HEK293T (cell line): ENCODE measurements around the gene VWA5A.
"Not testable (repeated sequence)": the region's sequence is repeated elsewhere in the genome, so short reads cannot be mapped to it uniquely, and the experiment has no call there.

Experiments used
- CTCF ChIA-PET: fragments of 350-600 bp; formaldehyde crosslinking; extraction: SDS; loops from one replicate; lab custom pipeline; 2021; ENCODE audit warnings: antibody characterized with exemption, inconsistent platforms; lab: Yijun Ruan, JAX
- POLR2A ChIA-PET: fragments of 350-600 bp; formaldehyde crosslinking; extraction: SDS; loops from one replicate; lab custom pipeline; 2020; ENCODE audit warnings: antibody characterized with exemption, inconsistent platforms; lab: Yijun Ruan, JAX
- DNase-seq: peaks from one replicate; pipeline ENCODE4 v3.0.0; 2012; ENCODE audit warnings: mixed read lengths; ENCODE audit errors: extremely low spot score
- ARNT ChIP-seq: fragments of 450-650 bp; IDR thresholded peaks from 2 replicates; pipeline ENCODE4 v1.6.1; 2017; ENCODE audit warnings: mild to moderate bottlenecking
- BHLHE40 ChIP-seq: fragments of 450-650 bp; IDR thresholded peaks from 2 replicates; pipeline ENCODE4 v1.6.1; 2016; ENCODE audit warnings: mild to moderate bottlenecking, moderate library complexity, borderline replicate concordance
- CTBP1 ChIP-seq: fragments of 450-650 bp; IDR thresholded peaks from 2 replicates; pipeline ENCODE4 v1.6.1; 2016; ENCODE audit warnings: borderline replicate concordance
- ELF4 ChIP-seq: fragments of 450-650 bp; IDR thresholded peaks from 2 replicates; pipeline ENCODE4 v1.6.1; 2017; ENCODE audit warnings: antibody characterized with exemption
- FOXA1 ChIP-seq: fragments of 450-650 bp; IDR thresholded peaks from 2 replicates; pipeline ENCODE4 v1.6.1; 2016; ENCODE audit warnings: mild to moderate bottlenecking
- FOXK2 ChIP-seq: fragments of 450-650 bp; IDR thresholded peaks from 2 replicates; pipeline ENCODE4 v1.6.1; 2016; ENCODE audit warnings: mild to moderate bottlenecking
- FOXM1 ChIP-seq: fragments of 450-650 bp; IDR thresholded peaks from 2 replicates; pipeline ENCODE4 v1.6.1; 2017; ENCODE audit warnings: mild to moderate bottlenecking, borderline replicate concordance
- HDGF ChIP-seq: fragments of 450-650 bp; IDR thresholded peaks from 2 replicates; pipeline ENCODE4 v1.6.1; 2017; ENCODE audit warnings: antibody characterized with exemption, borderline replicate concordance
- L3MBTL2 ChIP-seq: fragments of 450-650 bp; conservative IDR thresholded peaks from 2 replicates; pipeline ENCODE4 v1.6.1; 2016; ENCODE audit warnings: mild to moderate bottlenecking
- LEF1 ChIP-seq: fragments of 450-650 bp; IDR thresholded peaks from 2 replicates; pipeline ENCODE4 v1.6.1; 2017; ENCODE audit warnings: mild to moderate bottlenecking, borderline replicate concordance
- NFRKB ChIP-seq: fragments of 450-650 bp; IDR thresholded peaks from 2 replicates; pipeline ENCODE4 v1.6.1; 2016; ENCODE audit warnings: mild to moderate bottlenecking, moderate library complexity
- SP1 ChIP-seq: fragments of 450-650 bp; IDR thresholded peaks from 2 replicates; pipeline ENCODE4 v1.6.1; 2017
- SUZ12 ChIP-seq: fragments of 450-650 bp; IDR thresholded peaks from 2 replicates; pipeline ENCODE4 v1.6.1; 2016; ENCODE audit warnings: mild to moderate bottlenecking
- TARDBP ChIP-seq: fragments of 450-650 bp; IDR thresholded peaks from 2 replicates; pipeline ENCODE4 v1.6.1; 2016
- ZNF384 ChIP-seq: fragments of 450-650 bp; IDR thresholded peaks from 2 replicates; pipeline ENCODE4 v1.6.1; 2016
- TF ChIP-seq, protein P1 (sequence below): fragments of 450-650 bp; IDR thresholded peaks from 2 replicates; pipeline ENCODE4 v1.6.1; 2016

Gene VWA5A

DNA sequence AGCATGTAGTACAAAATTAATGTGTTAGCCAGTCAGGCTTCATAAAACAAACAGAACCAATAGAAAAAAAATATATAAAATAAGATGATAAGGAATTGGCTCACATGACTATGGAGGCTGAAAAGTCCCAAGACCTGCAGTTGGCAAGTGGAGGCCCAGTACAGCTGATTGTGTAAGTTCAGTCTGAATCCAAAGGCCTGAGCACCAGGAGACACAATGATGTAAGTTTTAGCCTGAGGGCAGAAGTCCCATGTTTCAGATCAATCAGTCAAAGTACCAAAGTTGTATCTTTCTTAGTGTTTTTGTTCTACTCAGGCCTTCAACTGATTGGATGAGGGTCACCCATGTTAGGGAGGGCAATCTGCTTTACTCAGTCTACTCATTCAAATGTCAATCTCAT, 53.5 kb downstream of the VWA5A start:
- ChIA-PET CTCF (no interaction called here), POLR2A (no interaction called here)
- TF ChIP-seq L3MBTL2 (no peak), TARDBP (no peak), FOXM1 (no peak), NFRKB (no peak), HDGF (no peak)
- no peak for DNase-seq

DNA sequence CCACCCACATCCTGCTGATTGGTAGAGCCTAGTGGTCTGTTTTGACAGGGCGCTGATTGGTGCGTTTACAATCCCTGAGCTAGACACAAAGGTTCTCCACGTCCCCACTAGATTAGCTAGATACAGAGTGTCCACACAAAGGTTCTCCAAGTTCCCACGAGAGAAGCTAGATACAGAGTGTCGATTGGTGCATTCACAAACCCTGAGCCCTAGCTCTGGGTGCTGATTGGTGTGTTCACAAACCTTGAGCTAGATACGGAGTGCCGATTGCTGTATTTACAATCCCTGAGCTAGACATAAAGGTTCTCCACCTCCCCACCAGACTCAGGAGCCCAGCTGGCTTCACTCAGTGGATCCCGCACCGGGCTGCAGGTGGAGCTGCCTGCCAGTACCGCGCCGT, 55.1 kb downstream of the VWA5A start:
- DNase-seq, CTCF ChIA-PET, POLR2A ChIA-PET: not testable (repeated sequence)

DNA sequence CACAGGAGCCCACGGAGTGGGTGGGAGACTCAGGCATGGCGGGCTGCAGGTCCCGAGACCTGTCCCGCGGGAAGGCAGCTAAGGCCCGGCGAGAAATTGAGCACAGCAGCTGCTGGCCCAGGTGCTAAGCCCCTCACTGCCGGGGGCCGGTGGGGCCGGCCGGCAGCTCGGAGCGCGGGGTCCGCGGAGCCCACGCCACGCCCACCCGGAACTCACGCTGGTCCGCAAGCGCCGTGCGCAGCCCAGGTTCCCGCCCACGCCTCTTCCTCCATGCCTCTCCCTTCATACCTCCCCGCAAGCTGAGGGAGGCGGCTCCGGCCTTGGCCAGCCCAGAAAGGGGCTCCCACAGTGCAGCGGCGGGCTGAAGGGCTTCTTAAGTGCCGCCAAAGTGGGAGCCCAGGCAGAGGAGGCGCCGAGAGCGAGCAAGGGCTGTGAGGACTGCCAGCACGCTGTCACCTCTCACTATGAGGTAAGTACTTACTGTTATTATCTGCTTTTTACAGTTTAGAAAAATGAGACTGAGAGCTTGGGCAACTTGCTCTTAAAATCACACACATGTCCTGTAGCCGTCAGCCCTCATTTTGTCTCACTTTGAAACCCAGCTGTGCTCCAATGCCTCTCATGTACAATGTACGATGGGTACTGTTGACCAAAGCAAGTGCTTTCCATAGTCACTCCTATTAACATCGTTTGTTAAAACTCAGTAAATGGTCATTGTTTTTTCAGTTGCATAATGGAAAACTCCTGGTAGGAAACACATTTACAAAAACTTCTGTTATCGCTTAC, 55.7 kb downstream of the VWA5A start:
- POLR2A ChIA-PET: no interaction called here

DNA sequence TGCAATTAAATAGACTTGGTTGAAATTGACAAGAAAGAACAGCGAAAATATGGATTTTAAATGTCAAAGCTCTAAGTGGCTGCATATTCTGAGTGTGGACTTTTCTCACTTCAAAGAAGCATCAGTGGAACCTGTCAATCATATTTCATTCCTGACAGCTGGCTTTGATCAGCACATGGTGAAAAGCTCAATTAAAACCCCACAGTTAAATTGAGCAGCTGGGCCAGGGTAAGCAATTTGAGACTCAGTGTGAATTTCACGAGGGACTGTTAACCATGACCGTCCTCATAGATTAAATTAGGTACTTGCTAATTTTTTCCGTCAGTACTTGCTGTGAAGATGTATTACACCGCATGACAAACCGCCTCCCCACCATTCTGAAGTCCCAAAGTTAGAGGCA, 56.9 kb downstream of the VWA5A start:
- CTCF ChIA-PET: no interaction called here
- TF ChIP-seq FOXM1 (no peak), NFRKB (no peak), ARNT (no peak), FOXA1 (no peak), BHLHE40 (no peak), ZNF384 (no peak)
- TF ChIP-seq, protein P1, sequence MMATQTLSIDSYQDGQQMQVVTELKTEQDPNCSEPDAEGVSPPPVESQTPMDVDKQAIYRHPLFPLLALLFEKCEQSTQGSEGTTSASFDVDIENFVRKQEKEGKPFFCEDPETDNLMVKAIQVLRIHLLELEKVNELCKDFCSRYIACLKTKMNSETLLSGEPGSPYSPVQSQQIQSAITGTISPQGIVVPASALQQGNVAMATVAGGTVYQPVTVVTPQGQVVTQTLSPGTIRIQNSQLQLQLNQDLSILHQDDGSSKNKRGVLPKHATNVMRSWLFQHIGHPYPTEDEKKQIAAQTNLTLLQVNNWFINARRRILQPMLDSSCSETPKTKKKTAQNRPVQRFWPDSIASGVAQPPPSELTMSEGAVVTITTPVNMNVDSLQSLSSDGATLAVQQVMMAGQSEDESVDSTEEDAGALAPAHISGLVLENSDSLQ: peak; percentile 53
- POLR2A ChIA-PET: no interaction called here
- no peak for DNase-seq

More for the DNA sequence above, 55.7 kb downstream of the VWA5A start:
- no peak for DNase-seq
- TF ChIP-seq LEF1 (no peak), L3MBTL2 (no peak), FOXK2 (no peak), ZNF384 (no peak)
- CTCF ChIA-PET: no interaction called here

DNA sequence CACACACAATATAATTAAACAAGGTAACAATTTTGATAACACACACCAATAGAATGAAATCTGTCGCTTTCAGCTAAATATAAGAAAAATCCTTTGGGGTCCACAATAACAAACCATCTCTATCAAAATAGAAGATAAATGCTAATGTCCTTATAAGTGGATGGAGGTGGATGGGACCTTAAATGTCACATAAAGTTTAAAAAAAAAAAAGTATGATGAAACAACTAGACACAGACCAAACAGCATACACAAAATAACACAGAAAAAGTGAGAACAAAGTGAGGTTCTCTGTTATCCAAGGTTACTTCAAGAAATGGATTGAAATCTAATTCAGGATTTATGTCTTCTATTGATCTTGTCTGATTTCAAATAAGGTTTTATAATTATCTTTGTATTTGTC, 57.3 kb downstream of the VWA5A start:
- TF ChIP-seq NFRKB (no peak), SP1 (no peak), ARNT (no peak), SUZ12 (no peak)
- ChIA-PET CTCF (interaction anchor here (1.0 kb wide), 1 partner anchor 22 kb away, joined by 3 read pairs; no protein-coding TSS in a partner anchor), POLR2A (no interaction called here)
- DNase-seq: no peak

DNA sequence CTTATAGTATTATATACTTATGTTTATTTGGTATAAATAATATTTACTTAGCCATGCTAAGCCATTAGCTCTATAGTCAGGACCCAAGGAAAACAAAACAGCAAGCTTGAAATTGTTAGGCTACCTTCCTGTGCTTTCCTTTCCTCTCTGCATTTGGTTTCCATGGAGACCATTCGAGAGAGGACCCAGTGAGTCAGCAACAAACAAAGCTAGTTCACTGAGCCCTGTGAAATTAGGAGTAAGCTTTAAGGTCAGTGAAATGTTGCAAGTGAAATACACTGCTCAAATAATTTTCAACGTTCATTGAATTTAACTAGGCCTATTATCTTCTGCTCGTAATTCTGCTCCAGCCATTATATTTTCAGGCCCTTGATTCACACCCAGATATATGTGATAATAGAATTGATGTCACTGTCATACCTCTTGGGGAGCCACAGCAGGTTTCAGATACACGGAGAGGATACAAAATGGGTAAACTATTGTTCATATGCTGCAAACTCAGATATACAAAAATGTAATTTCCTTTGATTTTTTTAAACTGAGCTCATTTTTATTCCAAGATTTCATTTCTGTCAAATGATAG, 58.8 kb downstream of the VWA5A start:
- ChIA-PET POLR2A (no interaction called here), CTCF (interaction anchor here (1.0 kb wide), 2 partner anchors 21 to 103 kb away, joined by 3 read pairs; no protein-coding TSS in a partner anchor)
- DNase-seq: no peak
- TF ChIP-seq CTBP1: no peak
- TF ChIP-seq ZNF384: no peak
- TF ChIP-seq SUZ12: no peak
- TF ChIP-seq, protein P1: no peak
- TF ChIP-seq NFRKB: no peak
- no peak for TF ChIP-seq TARDBP
- TF ChIP-seq BHLHE40: no peak
- TF ChIP-seq HDGF: no peak

DNA sequence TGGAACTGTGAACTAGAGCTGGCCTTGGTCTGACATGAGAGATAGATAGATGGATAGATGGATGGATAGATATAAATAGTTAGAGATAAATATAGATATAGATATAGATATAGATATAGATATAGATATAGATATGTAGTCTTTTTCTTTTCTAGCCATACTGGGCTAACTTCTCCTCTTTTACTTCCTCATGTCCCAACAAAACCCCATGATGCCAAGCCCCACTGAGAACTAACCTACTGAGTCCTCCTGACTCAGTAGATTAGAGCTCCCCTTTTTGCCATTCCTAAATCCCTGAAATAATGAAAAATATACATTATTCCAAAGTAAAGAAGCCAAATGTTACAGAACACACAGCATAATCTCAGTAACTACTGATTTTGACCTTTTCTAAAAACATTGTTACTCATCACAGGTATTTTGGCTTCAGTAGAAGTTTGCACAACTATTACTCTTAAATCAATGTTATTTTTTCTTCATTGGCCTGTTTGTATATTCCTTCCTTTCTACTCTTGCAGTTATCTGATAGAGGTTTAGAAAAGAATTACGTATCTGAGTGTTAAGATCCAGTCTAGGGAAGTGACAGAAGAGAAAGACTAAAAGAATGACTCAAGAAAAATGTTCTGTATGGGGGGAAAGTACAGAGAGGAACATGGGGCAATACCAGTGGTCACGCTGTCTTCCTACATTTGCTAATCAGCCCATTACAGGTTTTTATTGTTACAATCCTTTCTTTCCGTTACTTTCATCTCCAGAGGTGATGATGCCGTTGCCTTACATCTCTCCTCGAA, 61.9 kb downstream of the VWA5A start:
- no peak for TF ChIP-seq FOXK2
- no peak for TF ChIP-seq FOXM1
- no peak for TF ChIP-seq CTBP1
- TF ChIP-seq NFRKB: no peak
- no peak for TF ChIP-seq ARNT
- TF ChIP-seq ELF4: no peak
- no peak for TF ChIP-seq SP1
- no peak for TF ChIP-seq HDGF
- no peak for TF ChIP-seq ZNF384
- TF ChIP-seq BHLHE40: no peak
- no peak for TF ChIP-seq TARDBP
- POLR2A ChIA-PET: no interaction called here
- DNase-seq: no peak
- CTCF ChIA-PET: no interaction called here
